Activated CD4-positive, alpha-beta T cell treated with anti-CD3 and anti-CD28 coated beads for 48 hours (primary cell): ENCODE results near the gene HLCS.
A peak's percentile ranks its signal among the peaks of the same experiment; 100 is the strongest.
"Not testable (repeated sequence)": the region's sequence is repeated elsewhere in the genome, so short reads cannot be mapped to it uniquely, and the experiment has no call there.

ENCODE experiments used
- DNase-seq: peaks from one replicate; pipeline ENCODE4 v3.0.0-alpha.2; 2020

Gene HLCS

GRCh38 chr21:36966066-36966820 lies at the start of gene HLCS:
Gene HLCS, minus strand, starts transcription at chr21:36966669. Its CDS starts 31 bp downstream, at chr21:36966638.
- peak; percentile 77 for DNase-seq

- peak; percentile 88 for DNase-seq
Measured at GRCh38 chr21:37009740-37010341, 43.4 kb upstream of the HLCS start.

GRCh38 chr21:37008724-37009123 lies 42.3 kb upstream of the HLCS start:
- DNase-seq, result no peak

GRCh38 chr21:37006486-37007291 lies 40.2 kb upstream of the HLCS start, which contains the start of gene RIPPLY3:
Gene RIPPLY3, plus strand, starts transcription at chr21:37006702. Its CDS starts 71 bp downstream, at chr21:37006773.
- peak; percentile 24 for DNase-seq

- DNase-seq, result no peak
Measured at GRCh38 chr21:37005548-37006485, 39.3 kb upstream of the HLCS start.

GRCh38 chr21:37003917-37004316 lies 37.4 kb upstream of the HLCS start:
- not testable (repeated sequence) for DNase-seq

- DNase-seq, result not testable (repeated sequence)
Measured at GRCh38 chr21:37002851-37003250, 36.4 kb upstream of the HLCS start.

- DNase-seq, result no peak
Measured at GRCh38 chr21:37001441-37001840, 35.0 kb upstream of the HLCS start.

- no peak for DNase-seq
Measured at GRCh38 chr21:37000381-37000780, 33.9 kb upstream of the HLCS start.

GRCh38 chr21:36999131-36999898 lies 32.8 kb upstream of the HLCS start:
- DNase-seq, result no peak

GRCh38 chr21:36995285-36995684 lies 28.8 kb upstream of the HLCS start:
- DNase-seq, result not testable (repeated sequence)

GRCh38 chr21:36994501-36995158 lies 28.2 kb upstream of the HLCS start:
- DNase-seq, result peak; percentile 63

GRCh38 chr21:36992671-36993070 lies 26.2 kb upstream of the HLCS start:
- no peak for DNase-seq

GRCh38 chr21:36990508-36991205 lies 24.2 kb upstream of the HLCS start:
- DNase-seq, result no peak

- DNase-seq, result peak; percentile 92
Measured at GRCh38 chr21:36989699-36990507, 23.4 kb upstream of the HLCS start.

- not testable (repeated sequence) for DNase-seq
Measured at GRCh38 chr21:36989199-36989698, 22.8 kb upstream of the HLCS start.

GRCh38 chr21:36988536-36988935 lies 22.1 kb upstream of the HLCS start:
- no peak for DNase-seq

GRCh38 chr21:36987845-36988244 lies 21.4 kb upstream of the HLCS start:
- DNase-seq, result no peak
